ENCODE data around the gene GALNT11.
A peak's percentile ranks its signal among the peaks of the same experiment; 100 is the strongest.

The GALNT11 gene

DNA sequence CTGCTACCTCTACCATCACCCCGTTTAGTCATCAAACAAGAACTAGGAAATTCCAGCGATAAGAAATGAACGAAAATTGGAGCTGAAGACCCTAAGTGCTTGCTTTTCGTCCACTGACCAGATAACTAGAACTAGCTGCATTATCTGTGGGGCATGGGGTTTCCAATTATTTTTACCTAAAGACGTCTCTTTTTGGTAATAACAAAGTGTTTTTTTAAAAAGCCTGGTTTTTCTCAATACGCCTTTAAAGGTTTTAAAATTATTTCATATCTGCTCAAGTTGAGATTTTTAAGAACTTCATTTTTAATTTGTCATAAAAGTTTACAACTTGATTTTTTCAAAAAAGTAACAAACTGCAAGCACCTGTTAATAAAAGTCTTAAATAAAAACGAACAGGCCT lies 104.2 kb downstream of the GALNT11 start:
- Histone ChIP-seq H3K9me3 (ENCODE audit: control insufficient read depth, low read length) (peaks cover 10% of the 10 kb centered on the region), H3K27ac (ENCODE audit: low read depth, low read length, severe bottlenecking) (no peak overlapping the region), H3K36me3 (ENCODE audit: control insufficient read depth, insufficient read depth, low read length) (peaks cover 77% of the 10 kb centered on the region), H3K4me1 (ENCODE audit: control insufficient read depth, insufficient read depth, low read length, poor library complexity, severe bottlenecking) (no peaks in the 10 kb centered on the region), H3K4me3 (ENCODE audit: extremely low read depth, insufficient read depth, low read length, poor library complexity, severe bottlenecking) (no peak overlapping the region)
- WGBS, 2 experiments (ENCODE audit: insufficient coverage in 2 of 2), result 100% methylated on average over 3 to 4 of the region's 7 CpGs

DNA sequence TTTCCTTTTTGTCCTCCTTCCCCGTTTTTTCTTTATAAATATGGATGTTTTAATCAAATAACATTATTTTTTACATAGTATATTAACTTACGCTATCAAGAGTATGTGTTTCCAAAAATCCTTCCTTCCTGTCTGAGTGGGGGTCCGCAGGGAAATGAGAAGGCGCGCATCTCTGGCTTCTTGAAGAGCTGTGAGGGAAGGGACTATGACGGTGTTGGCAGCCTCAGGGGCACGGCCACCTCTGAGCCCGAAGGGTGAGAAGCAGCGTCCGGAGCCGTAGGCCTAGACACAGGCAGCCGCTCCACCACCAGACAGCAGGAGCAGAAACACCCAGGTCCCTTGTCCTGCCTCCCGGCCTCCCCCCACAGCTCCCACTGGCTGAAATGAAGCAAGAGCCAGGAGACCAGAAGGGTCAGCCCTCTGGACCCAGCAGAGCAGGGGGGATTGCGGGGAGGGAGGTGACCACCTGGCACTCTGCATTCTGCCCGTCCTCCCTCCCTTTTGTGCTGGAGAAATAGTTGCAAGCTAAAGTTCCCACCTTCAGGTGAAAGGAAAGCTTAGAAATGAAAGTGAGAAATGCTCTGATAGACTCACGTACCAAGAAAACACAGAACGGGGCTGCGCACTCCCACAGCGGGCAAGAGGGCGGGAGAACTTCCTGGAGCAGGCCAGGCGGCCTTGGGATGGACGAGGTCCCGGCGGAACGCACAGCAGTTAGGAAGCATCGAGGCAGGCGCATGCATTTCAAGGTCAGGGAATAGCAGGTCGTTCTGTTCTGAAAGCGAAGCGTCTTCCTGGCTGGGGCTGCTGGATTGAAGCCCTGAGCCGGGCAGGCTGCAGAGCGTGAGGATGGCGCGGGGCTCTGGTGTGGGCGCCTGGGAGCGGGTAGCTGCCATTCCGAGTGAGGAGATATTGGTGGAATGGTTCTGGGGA lies 105.5 kb downstream of the GALNT11 start:
- H3K4me1 ChIP-seq (ENCODE audit: control insufficient read depth, insufficient read depth, low read length, poor library complexity, severe bottlenecking), result no peaks in the 10 kb centered on the region
- H3K9me3 ChIP-seq (ENCODE audit: control insufficient read depth, low read length), result peaks cover 3% of the 10 kb centered on the region
- 95% methylated on average over 32 to 33 of the region's 37 CpGs for WGBS, 2 experiments (ENCODE audit: insufficient coverage in 2 of 2)
- no peak overlapping the region for H3K4me3 ChIP-seq (ENCODE audit: extremely low read depth, insufficient read depth, low read length, poor library complexity, severe bottlenecking)
- peaks cover 73% of the 10 kb centered on the region for H3K36me3 ChIP-seq (ENCODE audit: control insufficient read depth, insufficient read depth, low read length)
- H3K27ac ChIP-seq (ENCODE audit: low read depth, low read length, severe bottlenecking), result no peak overlapping the region

DNA sequence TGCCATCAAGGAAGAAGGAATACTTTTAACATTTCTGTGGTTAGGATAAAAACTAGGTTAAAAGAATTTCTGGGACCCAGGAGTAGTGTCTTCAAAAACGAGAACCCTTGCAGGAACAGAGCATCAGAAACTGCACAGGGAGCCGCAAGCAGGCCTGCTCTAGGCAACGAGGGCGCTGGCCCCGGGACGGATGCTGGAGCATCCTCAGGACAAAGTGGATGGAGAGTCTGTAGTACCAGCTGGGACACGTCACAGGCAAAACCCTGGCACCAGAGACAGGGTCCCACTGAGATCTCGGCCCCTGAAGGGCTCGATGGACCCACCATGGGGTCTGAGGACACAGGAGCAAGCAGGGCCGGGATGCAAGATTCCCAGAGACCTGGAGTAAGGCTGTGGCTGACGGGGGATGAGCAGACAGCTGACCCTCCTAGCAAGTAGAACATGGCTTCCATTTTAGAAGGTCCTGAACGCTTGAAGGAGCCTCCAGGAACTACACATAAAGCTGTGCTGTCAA lies 106.6 kb downstream of the GALNT11 start:
- 95 to 99% methylated on average over 11 to 12 of the region's 12 CpGs for WGBS, 2 experiments (ENCODE audit: insufficient coverage in 2 of 2)
- Histone ChIP-seq H3K27ac (ENCODE audit: low read depth, low read length, severe bottlenecking) (no peak overlapping the region), H3K9me3 (ENCODE audit: control insufficient read depth, low read length) (no peaks in the 10 kb centered on the region), H3K4me3 (ENCODE audit: extremely low read depth, insufficient read depth, low read length, poor library complexity, severe bottlenecking) (no peak overlapping the region), H3K4me1 (ENCODE audit: control insufficient read depth, insufficient read depth, low read length, poor library complexity, severe bottlenecking) (peaks cover 10% of the 10 kb centered on the region), H3K36me3 (ENCODE audit: control insufficient read depth, insufficient read depth, low read length) (peaks cover 63% of the 10 kb centered on the region)

DNA sequence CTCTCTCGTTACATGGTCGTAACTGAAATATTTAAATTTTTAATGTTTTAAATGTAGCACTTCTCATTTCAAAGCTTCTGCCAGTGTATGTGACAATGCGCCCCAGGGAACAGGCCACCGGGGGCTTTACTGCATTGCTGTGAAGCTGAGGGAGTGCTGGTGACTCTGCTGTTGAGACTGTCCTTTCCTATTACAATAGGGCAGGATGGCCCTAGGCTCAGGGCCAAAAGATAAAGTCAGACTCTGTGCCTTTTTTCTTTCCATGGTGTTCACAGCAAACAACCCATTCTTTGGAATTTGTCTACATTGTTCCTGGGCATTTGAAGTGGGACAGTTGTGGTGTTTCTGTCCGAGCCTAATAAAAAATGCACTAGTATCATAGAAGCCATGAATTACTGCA lies 107.3 kb downstream of the GALNT11 start:
- no peak overlapping the region for H3K27ac ChIP-seq (ENCODE audit: low read depth, low read length, severe bottlenecking)
- 100% methylated on average over 1 of the region's 5 CpGs; no CpG with 5 or more reads in 1 of the 2 experiments for WGBS, 2 experiments (ENCODE audit: insufficient coverage in 2 of 2)
- no peaks in the 10 kb centered on the region for H3K9me3 ChIP-seq (ENCODE audit: control insufficient read depth, low read length)
- no peak overlapping the region for H3K4me3 ChIP-seq (ENCODE audit: extremely low read depth, insufficient read depth, low read length, poor library complexity, severe bottlenecking)
- peaks cover 17% of the 10 kb centered on the region for H3K4me1 ChIP-seq (ENCODE audit: control insufficient read depth, insufficient read depth, low read length, poor library complexity, severe bottlenecking)
- peaks cover 65% of the 10 kb centered on the region for H3K36me3 ChIP-seq (ENCODE audit: control insufficient read depth, insufficient read depth, low read length)

DNA sequence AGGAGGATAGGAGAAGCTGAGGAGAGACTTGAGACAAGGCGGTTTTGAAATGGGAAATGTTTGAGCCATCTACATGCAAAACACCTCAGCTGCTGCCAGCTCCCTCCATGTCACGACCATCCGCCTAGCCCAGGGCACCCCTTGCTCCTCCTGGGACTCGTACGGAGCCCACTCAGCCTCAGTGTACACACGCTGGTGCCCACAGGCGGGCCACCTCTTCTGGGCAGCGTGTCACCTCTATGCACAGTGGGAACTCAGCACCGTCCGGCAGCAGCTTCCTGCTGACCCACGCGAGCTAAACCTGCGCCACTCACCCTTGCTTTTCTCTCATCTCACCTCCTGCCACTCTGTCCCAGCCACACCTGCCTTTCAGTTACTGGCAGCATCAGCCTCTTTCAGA lies 108.3 kb downstream of the GALNT11 start:
- Histone ChIP-seq H3K36me3 (ENCODE audit: control insufficient read depth, insufficient read depth, low read length) (peaks cover 65% of the 10 kb centered on the region), H3K4me3 (ENCODE audit: extremely low read depth, insufficient read depth, low read length, poor library complexity, severe bottlenecking) (no peak overlapping the region), H3K4me1 (ENCODE audit: control insufficient read depth, insufficient read depth, low read length, poor library complexity, severe bottlenecking) (peaks cover 17% of the 10 kb centered on the region), H3K27ac (ENCODE audit: low read depth, low read length, severe bottlenecking) (no peak overlapping the region), H3K9me3 (ENCODE audit: control insufficient read depth, low read length) (no peaks in the 10 kb centered on the region)
- WGBS, 2 experiments (ENCODE audit: insufficient coverage in 2 of 2), result 93 to 95% methylated on average over 8 to 12 of the region's 13 CpGs

DNA sequence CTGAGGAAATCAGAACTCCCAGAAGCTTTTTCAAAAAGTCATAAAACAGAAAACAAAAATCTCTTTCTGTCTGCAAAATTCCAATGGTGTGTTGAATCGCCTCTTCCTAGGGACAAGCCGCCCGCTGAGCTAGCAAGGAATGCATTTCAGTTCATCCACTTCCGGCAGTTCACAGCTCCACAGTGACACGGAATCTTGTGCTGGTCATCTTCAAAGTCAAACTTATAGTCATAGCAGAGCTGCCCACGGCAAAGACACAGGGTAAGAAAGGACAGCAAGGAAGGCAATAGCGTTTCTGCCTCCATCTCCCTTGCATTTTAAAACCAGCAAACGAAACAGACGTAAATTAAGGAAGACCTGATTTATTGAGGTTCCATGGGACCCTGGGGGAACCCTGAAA lies 111.2 kb downstream of the GALNT11 start:
- Histone ChIP-seq H3K4me3 (ENCODE audit: extremely low read depth, insufficient read depth, low read length, poor library complexity, severe bottlenecking) (no peak overlapping the region), H3K9me3 (ENCODE audit: control insufficient read depth, low read length) (no peaks in the 10 kb centered on the region), H3K4me1 (ENCODE audit: control insufficient read depth, insufficient read depth, low read length, poor library complexity, severe bottlenecking) (peaks cover 17% of the 10 kb centered on the region), H3K36me3 (ENCODE audit: control insufficient read depth, insufficient read depth, low read length) (peaks cover 59% of the 10 kb centered on the region), H3K27ac (ENCODE audit: low read depth, low read length, severe bottlenecking) (peak overlapping the region; percentile 91)
- WGBS, 2 experiments (ENCODE audit: insufficient coverage in 2 of 2), result 67 to 81% methylated on average over 8 to 9 of the region's 9 CpGs

DNA sequence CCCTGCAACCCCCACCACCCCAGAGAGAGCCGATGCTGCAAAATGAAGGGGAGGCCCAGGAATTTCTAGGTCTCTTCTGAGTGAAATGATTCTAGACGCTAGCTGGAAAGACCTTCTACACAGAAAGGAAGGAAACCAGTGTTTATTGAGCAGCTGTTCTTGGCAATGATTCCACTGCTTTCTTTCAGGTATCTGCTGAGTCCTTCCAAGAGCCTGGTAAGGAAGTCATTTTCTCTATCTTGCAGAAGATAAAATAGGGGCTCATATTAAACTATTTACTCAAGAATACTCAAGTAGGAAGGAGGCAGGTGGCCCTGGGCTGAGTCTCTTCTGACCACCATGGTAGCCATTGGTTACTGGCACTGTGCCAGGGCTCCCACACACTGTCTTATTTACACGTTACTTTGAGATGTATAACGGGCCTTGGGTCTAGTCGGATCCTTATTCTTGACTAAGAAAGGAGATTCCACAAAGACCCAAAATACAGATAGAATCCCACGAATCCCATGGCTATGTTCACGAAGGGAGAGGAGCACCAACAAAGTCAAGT lies 112.1 kb downstream of the GALNT11 start:
- 88 to 98% methylated on average over 4 to 5 of the region's 7 CpGs for WGBS, 2 experiments (ENCODE audit: insufficient coverage in 2 of 2)
- H3K9me3 ChIP-seq (ENCODE audit: control insufficient read depth, low read length), result no peaks in the 10 kb centered on the region
- H3K36me3 ChIP-seq (ENCODE audit: control insufficient read depth, insufficient read depth, low read length), result peaks cover 64% of the 10 kb centered on the region
- no peak overlapping the region for H3K4me3 ChIP-seq (ENCODE audit: extremely low read depth, insufficient read depth, low read length, poor library complexity, severe bottlenecking)
- peak overlapping the region; percentile 91 for H3K27ac ChIP-seq (ENCODE audit: low read depth, low read length, severe bottlenecking)
- H3K4me1 ChIP-seq (ENCODE audit: control insufficient read depth, insufficient read depth, low read length, poor library complexity, severe bottlenecking), result peaks cover 17% of the 10 kb centered on the region

DNA sequence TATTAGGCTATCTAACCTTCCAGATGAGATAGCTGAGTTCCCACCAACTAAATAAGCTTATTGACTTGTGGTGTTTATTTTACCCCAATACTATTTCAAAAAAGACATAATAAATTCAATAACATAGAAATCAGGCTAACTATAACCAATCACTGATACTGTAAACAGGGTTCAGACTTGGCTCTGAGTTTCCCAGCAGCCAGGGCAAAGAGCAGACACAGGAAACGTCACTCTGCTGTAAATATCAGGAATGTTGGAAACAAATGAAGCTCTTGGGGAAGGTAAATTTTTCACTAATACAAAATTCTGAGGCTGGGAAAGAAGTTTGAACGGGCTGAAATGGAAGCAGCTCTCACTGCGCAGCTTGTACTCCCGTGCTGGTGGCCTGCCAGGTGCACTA lies 114.6 kb downstream of the GALNT11 start:
- 100% methylated on average over 4 of the region's 4 CpGs; no CpG with 5 or more reads in 1 of the 2 experiments for WGBS, 2 experiments (ENCODE audit: insufficient coverage in 2 of 2)
- H3K36me3 ChIP-seq (ENCODE audit: control insufficient read depth, insufficient read depth, low read length), result peaks cover 72% of the 10 kb centered on the region
- peaks cover 26% of the 10 kb centered on the region for H3K4me1 ChIP-seq (ENCODE audit: control insufficient read depth, insufficient read depth, low read length, poor library complexity, severe bottlenecking)
- H3K9me3 ChIP-seq (ENCODE audit: control insufficient read depth, low read length), result no peaks in the 10 kb centered on the region
- no peak overlapping the region for H3K4me3 ChIP-seq (ENCODE audit: extremely low read depth, insufficient read depth, low read length, poor library complexity, severe bottlenecking)
- no peak overlapping the region for H3K27ac ChIP-seq (ENCODE audit: low read depth, low read length, severe bottlenecking)

DNA sequence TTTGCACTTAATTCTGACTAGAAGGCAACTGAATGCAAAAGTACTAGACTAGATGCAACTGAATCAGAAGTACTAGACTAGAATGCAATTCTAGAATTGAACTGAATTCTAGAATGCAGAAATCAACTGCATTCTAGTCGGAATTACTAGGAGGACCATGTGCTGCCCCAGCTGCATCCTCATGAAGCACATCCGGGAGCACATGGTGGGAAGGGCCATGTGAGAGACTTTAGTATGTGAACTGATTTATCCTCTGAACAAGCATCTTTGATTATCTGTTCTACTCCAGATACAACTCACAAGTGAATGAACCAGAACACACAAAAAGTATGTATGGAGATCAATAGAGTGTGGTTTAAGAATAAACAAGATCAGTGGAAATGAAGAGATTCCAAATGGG lies 115.1 kb downstream of the GALNT11 start:
- Histone ChIP-seq H3K27ac (ENCODE audit: low read depth, low read length, severe bottlenecking) (no peak overlapping the region), H3K4me1 (ENCODE audit: control insufficient read depth, insufficient read depth, low read length, poor library complexity, severe bottlenecking) (peaks cover 26% of the 10 kb centered on the region), H3K9me3 (ENCODE audit: control insufficient read depth, low read length) (no peaks in the 10 kb centered on the region), H3K36me3 (ENCODE audit: control insufficient read depth, insufficient read depth, low read length) (peaks cover 77% of the 10 kb centered on the region), H3K4me3 (ENCODE audit: extremely low read depth, insufficient read depth, low read length, poor library complexity, severe bottlenecking) (no peak overlapping the region)
- WGBS, 2 experiments (ENCODE audit: insufficient coverage in 2 of 2), result 100% methylated on average over 1 of the region's 2 CpGs

DNA sequence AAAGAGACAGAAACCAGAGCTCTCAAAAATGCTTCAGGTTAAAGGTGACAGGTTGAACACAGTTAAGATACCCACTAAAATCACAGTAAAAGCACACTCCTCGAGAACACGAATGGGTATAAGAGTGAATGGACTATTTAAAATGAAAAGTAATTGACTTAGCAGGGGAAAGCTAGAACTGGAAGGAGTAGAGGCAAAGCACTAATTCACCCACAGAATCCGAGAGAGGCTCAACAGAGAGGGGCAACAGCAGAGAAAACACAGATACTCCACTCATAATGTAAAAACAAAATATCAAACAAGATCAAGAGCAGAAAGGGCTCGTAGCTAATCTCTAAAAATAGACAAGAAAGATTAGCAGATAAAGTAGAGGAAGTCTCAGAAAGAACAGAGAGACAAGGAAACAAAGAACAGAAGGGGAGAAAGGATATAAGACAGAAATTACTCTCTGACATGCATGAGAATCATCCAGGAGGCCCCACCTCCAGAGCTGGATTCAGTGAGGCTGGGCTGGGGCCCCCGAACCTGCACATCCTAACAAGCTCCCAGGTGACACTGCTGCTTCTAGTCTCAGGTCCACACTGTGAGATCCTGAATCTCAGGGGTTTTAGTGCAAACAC lies 117.6 kb downstream of the GALNT11 start:
- Histone ChIP-seq H3K9me3 (ENCODE audit: control insufficient read depth, low read length) (no peaks in the 10 kb centered on the region), H3K27ac (ENCODE audit: low read depth, low read length, severe bottlenecking) (peak overlapping the region; percentile 58), H3K4me1 (ENCODE audit: control insufficient read depth, insufficient read depth, low read length, poor library complexity, severe bottlenecking) (peaks cover 9% of the 10 kb centered on the region), H3K36me3 (ENCODE audit: control insufficient read depth, insufficient read depth, low read length) (peaks cover 83% of the 10 kb centered on the region), H3K4me3 (ENCODE audit: extremely low read depth, insufficient read depth, low read length, poor library complexity, severe bottlenecking) (no peak overlapping the region)
- WGBS, 2 experiments (ENCODE audit: insufficient coverage in 2 of 2), result 94 to 100% methylated on average over 1 to 2 of the region's 5 CpGs

Measured in mesodermal cell (in vitro differentiated cells).